Measurements from ENCODE around the gene CDH23.

Gene CDH23

DNA sequence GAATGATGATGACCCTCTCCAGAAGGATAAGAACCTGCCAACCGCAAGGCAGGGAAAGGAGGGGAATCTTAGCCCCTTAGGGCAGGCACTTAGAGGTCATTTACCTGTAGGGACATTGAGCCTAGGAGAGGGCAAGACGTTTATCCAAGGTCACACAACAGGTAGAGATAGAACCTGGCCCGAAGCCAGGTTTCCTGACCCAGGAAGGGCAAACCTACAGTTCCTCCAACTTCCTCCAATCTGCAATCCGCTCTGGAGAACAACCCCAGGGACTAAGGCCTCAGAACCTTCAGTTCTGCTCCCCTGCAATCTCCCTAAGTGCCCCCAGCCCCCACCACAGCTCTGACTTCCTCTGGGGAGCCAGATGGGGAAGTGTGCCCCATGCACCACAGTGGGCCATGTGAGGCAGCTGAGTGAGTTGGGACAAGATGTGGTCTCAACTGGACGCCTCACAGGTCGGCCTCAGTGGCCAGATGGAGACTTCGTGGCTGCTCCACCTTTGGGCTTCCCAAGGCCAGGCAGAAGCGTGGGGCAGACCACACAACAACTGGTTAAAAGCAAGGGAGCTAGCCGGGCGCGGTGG, 455.7 kb downstream of the CDH23 start:
- Histone ChIP-seq H3K4me3 (ENCODE audit: low read length, poor library complexity, severe bottlenecking) (no peak overlapping the region), H3K9ac (ENCODE audit: low read depth, low read length, poor library complexity, severe bottlenecking) (no peak overlapping the region), H3K9me2 (replicated peaks; ENCODE audit: low read depth, low read length) (no peaks in the 10 kb centered on the region), H3K4me1 (ENCODE audit: insufficient read depth, low read length, poor library complexity, severe bottlenecking) (peaks cover 37% of the 10 kb centered on the region), H3K27me3 (ENCODE audit: insufficient read depth, low read length, poor library complexity, severe bottlenecking) (no peaks in the 10 kb centered on the region), H3K79me2 (ENCODE audit: insufficient read depth, low read length) (peaks cover 34% of the 10 kb centered on the region), H3K36me3 (ENCODE audit: insufficient read depth, low read length) (no peaks in the 10 kb centered on the region), H3K4me2 (ENCODE audit: low read depth, low read length, poor library complexity, severe bottlenecking) (no peak overlapping the region), H3F3A (ENCODE audit: low read depth) (no peaks in the 10 kb centered on the region), H3K9me3 (ENCODE audit: insufficient read depth, low read depth, low read length) (no peaks in the 10 kb centered on the region), H2AFZ (ENCODE audit: low read length) (no peak overlapping the region; the same call in 1 of the 2 replicates), H4K20me1 (ENCODE audit: insufficient read depth, low read length, poor library complexity, severe bottlenecking) (peaks cover 30% of the 10 kb centered on the region)
- TF ChIP-seq, protein P1, sequence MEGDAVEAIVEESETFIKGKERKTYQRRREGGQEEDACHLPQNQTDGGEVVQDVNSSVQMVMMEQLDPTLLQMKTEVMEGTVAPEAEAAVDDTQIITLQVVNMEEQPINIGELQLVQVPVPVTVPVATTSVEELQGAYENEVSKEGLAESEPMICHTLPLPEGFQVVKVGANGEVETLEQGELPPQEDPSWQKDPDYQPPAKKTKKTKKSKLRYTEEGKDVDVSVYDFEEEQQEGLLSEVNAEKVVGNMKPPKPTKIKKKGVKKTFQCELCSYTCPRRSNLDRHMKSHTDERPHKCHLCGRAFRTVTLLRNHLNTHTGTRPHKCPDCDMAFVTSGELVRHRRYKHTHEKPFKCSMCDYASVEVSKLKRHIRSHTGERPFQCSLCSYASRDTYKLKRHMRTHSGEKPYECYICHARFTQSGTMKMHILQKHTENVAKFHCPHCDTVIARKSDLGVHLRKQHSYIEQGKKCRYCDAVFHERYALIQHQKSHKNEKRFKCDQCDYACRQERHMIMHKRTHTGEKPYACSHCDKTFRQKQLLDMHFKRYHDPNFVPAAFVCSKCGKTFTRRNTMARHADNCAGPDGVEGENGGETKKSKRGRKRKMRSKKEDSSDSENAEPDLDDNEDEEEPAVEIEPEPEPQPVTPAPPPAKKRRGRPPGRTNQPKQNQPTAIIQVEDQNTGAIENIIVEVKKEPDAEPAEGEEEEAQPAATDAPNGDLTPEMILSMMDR (conservative IDR thresholded peaks at IDR 0.05; ENCODE audit: low read length), result no peak
- TF ChIP-seq EZH2phosphoT487 (IDR thresholded peaks at IDR 0.05; ENCODE audit: borderline replicate concordance), result no peak

DNA sequence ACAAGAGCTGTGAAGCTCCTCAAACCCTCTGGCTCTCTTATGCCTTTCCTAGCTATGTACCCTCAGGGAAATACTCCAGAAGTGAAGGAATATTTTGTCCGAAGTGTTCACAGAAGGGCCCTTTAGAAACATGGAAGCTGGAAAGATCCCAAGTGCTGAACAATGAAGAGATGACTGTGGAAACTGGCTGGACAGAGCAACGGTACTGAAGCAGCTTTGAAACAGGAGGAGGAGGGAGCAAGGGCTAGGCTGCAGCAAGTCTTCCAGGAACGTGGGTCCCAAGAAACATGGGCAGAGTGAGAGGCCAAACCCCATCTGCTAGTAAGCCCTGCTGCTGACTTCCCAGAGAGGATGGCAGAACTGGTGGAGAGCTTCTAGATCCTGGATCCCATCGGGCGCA, 457.3 kb downstream of the CDH23 start:
- Histone ChIP-seq H3K4me1 (ENCODE audit: insufficient read depth, low read length, poor library complexity, severe bottlenecking) (peaks cover 21% of the 10 kb centered on the region), H4K20me1 (ENCODE audit: insufficient read depth, low read length, poor library complexity, severe bottlenecking) (peaks cover 14% of the 10 kb centered on the region), H3K9me3 (ENCODE audit: insufficient read depth, low read depth, low read length) (no peaks in the 10 kb centered on the region), H3K4me3 (ENCODE audit: low read length, poor library complexity, severe bottlenecking) (no peak overlapping the region), H3F3A (ENCODE audit: low read depth) (no peaks in the 10 kb centered on the region), H3K79me2 (ENCODE audit: insufficient read depth, low read length) (peaks cover 19% of the 10 kb centered on the region), H3K27me3 (ENCODE audit: insufficient read depth, low read length, poor library complexity, severe bottlenecking) (no peaks in the 10 kb centered on the region), H2AFZ (ENCODE audit: low read length) (no peak overlapping the region), H3K4me2 (ENCODE audit: low read depth, low read length, poor library complexity, severe bottlenecking) (no peak overlapping the region), H3K9ac (ENCODE audit: low read depth, low read length, poor library complexity, severe bottlenecking) (no peak overlapping the region), H3K9me2 (replicated peaks; ENCODE audit: low read depth, low read length) (no peaks in the 10 kb centered on the region), H3K36me3 (ENCODE audit: insufficient read depth, low read length) (no peaks in the 10 kb centered on the region)
- TF ChIP-seq, protein P1 (conservative IDR thresholded peaks at IDR 0.05; ENCODE audit: low read length), result no peak
- TF ChIP-seq EZH2phosphoT487 (IDR thresholded peaks at IDR 0.05; ENCODE audit: borderline replicate concordance), result no peak

DNA sequence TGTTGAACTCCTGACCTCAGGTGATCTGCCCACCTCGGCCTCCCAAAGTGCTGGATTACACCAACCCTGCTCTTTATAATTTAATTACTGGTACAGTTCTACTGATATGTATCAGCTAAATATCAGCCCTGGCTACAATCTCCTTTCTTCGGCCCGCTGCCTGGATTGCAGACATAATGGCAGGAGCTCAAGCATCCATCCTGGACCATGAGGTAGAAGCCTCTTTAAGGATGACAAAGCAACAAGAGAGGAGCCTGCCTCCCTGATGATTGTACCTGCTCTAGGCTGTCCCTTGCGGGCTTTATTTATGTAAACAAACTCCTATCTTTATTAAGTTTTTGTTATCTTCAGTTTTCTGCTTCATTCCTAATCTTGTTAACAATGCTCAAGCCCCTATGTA, 459.9 kb downstream of the CDH23 start:
- Histone ChIP-seq H3K36me3 (ENCODE audit: insufficient read depth, low read length) (no peaks in the 10 kb centered on the region), H3K4me2 (ENCODE audit: low read depth, low read length, poor library complexity, severe bottlenecking) (no peak overlapping the region), H3K9ac (ENCODE audit: low read depth, low read length, poor library complexity, severe bottlenecking) (no peak overlapping the region), H3K4me3 (ENCODE audit: low read length, poor library complexity, severe bottlenecking) (no peak overlapping the region), H3K4me1 (ENCODE audit: insufficient read depth, low read length, poor library complexity, severe bottlenecking) (peaks cover 15% of the 10 kb centered on the region), H3K27me3 (ENCODE audit: insufficient read depth, low read length, poor library complexity, severe bottlenecking) (no peaks in the 10 kb centered on the region), H3K79me2 (ENCODE audit: insufficient read depth, low read length) (no peaks in the 10 kb centered on the region), H3K9me2 (replicated peaks; ENCODE audit: low read depth, low read length) (no peaks in the 10 kb centered on the region), H4K20me1 (ENCODE audit: insufficient read depth, low read length, poor library complexity, severe bottlenecking) (no peaks in the 10 kb centered on the region), H2AFZ (ENCODE audit: low read length) (no peak overlapping the region), H3K9me3 (ENCODE audit: insufficient read depth, low read depth, low read length) (no peaks in the 10 kb centered on the region), H3F3A (ENCODE audit: low read depth) (no peaks in the 10 kb centered on the region)
- no peak for TF ChIP-seq EZH2phosphoT487 (IDR thresholded peaks at IDR 0.05; ENCODE audit: borderline replicate concordance)
- TF ChIP-seq, protein P1 (conservative IDR thresholded peaks at IDR 0.05; ENCODE audit: low read length), result no peak

Measured in Loucy (cell line).